B cell (primary cell): ENCODE measurements around the gene LMX1B.

Experiments
- CTCF ChIP-seq: fragments of 200-600 bp; IDR thresholded peaks from one replicate; pipeline ENCODE4 v1.8.0; 2022; ENCODE audit warnings: antibody characterized with exemption, mild to moderate bottlenecking
- EZH2 ChIP-seq: IDR thresholded peaks from 2 replicates; pipeline ENCODE4 v1.6.1; 2012; ENCODE audit warnings: borderline replicate concordance, low read depth, mild to moderate bottlenecking, moderate library complexity, low read length; ENCODE audit not compliant: insufficient read depth, poor library complexity, severe bottlenecking

DNA sequence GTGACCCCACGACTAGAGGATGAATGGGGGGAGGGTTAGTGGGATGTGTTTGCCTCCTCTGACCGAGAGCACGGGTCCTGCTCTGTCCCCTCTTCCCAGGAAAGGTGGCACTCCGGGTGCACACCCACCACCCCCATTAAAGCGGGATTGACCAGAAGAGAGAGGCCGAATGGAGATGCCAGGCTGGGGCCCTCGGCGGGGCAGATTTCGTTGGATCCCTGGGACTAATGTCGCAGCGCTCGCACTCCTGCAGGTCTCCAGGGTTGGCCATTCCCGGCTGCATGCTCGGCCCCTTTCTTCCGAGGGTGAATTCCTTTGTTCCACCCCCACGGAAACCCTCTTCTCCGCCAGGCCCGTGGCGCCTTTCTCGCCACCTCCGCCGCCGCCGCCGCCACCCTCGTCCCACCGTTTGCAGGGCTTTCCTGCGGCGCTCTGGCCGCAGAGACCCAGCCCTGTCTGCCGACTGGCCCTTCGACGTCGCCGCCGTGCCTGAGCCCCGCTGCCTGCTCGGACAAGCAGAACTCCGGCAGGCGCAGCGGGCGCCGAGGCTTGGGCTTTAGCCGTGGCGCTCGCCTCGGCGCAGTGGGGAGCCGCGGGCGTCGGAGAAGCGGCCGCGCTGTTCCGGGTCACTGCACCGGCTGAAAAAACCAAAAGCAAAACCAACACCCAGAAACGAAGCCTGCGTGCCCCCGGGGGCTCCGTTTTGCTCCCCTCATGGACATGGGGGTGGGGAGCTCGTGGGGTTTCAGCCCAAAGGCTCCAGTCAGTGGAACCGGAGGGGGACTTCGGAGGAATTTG, 11.8 kb downstream of the LMX1B start:
- TF ChIP-seq EZH2 (peak; percentile 28), CTCF (no peak)
